Coronary artery (tissue), 2 donors: ENCODE measurements around the gene MSI2.

ENCODE experiments used
- DNase-seq: peaks from one replicate; pipeline ENCODE4 v3.0.0-alpha.2; 2017; ENCODE audit warnings: low spot score
- H3K27ac ChIP-seq, 2 donors: fragments of 200-600 bp; sonication (generic); one replicate each; pipeline ENCODE4 v1.5.1; 2016 to 2019
- H3K4me3 ChIP-seq: fragments of 200-600 bp; sonication (generic); 2 replicates; pipeline ENCODE4 v1.5.1; 2016; ENCODE audit warnings: mild to moderate bottlenecking, moderate library complexity
- CTCF ChIP-seq: fragments of 200-600 bp; sonication (generic); IDR thresholded peaks from one replicate; pipeline ENCODE4 v1.5.1; 2019; ENCODE audit warnings: antibody characterized with exemption

The MSI2 gene

DNA sequence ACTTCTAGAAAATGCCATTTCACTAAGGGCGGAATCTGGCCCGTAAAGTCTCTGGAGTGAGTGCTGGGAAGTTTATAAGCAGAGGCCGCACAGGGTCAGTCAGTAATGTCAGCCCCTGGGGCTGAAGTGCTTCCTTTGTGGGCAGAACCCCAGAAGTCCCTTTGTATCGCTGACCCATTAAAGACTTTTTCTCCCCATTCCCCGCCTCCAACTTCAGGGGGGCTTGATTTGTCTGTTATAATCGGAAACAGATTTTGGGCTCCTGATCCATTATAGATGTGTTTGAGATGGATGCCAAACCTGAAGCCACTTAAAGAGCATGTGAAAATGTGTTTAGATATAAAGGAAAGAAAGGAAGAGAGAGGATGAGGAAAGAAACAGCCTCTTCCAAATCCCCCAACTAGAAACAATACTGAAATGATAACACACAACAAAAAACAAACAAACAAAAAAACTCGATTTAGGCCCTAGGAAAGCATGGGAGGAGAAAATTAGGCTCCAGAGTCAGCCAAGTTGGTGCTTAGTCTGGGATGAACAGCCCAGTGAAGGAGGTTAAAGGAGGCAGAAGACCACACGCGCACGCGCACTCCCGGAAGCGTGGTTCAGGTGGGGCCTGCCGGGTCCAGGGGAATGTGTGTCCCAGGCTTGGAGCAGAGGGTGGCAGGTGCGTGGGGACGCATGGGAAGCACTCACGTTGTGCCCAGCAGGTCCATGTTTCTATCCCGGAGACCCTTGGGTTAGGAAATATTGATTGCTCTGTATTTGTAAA is 27.1 kb downstream of the MSI2 start:
- Histone ChIP-seq H3K4me3 (no peak overlapping the region), H3K27ac (no peak overlapping the region)
- DNase-seq, result no peak
- TF ChIP-seq CTCF, result no peak

GRCh38 chr17:57284583-57284982 is 28.3 kb downstream of the MSI2 start:
- no peak overlapping the region for H3K4me3 ChIP-seq
- H3K27ac ChIP-seq, result no peak overlapping the region
- no peak for TF ChIP-seq CTCF
- DNase-seq, result no peak

GRCh38 chr17:57284984-57285646 is 28.8 kb downstream of the MSI2 start:
- no peak overlapping the region for H3K27ac ChIP-seq
- no peak overlapping the region for H3K4me3 ChIP-seq
- DNase-seq, result no peak
- TF ChIP-seq CTCF, result no peak

- H3K4me3 ChIP-seq, result no peak overlapping the region
- no peak overlapping the region for H3K27ac ChIP-seq
- no peak for DNase-seq
- TF ChIP-seq CTCF, result no peak
Measured at GRCh38 chr17:57285701-57286100, 29.4 kb downstream of the MSI2 start.

DNA sequence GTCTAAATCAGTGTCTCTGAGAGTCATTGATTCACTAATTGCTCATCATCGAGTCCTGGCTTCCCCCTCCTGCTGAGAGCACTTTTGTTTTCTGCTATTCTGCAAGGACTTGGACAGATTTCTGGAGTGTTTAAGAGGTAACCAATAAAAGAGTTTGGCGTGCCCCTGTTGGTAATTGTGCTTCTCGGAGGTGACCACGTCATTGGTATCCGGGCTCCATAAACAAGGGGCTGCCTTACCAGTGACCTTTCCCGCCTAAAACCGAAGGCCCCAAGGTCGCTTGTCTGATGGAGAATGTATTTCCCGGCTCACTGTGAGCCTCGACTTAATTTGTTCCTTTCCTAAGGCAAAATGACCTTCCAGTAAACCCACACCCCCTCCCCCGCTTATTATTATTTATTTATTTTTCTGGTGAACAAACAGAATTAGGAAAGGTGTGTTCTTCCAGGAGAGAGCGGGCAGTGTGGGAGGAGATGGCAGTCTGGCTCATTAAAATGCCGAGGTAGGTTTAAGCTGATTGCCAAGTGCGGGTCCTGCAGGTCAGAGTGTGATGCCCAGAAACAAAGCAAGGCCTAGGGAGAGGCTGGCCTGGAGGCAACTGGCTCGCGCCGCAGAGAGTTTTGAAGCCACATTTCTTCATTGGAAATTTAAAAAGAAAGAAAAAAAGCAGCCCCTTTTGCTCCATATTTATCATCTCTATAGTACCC is 30.2 kb downstream of the MSI2 start:
- H3K27ac ChIP-seq, result no peak overlapping the region
- H3K4me3 ChIP-seq, result no peak overlapping the region
- no peak for TF ChIP-seq CTCF
- DNase-seq, result no peak

- no peak for DNase-seq
- H3K27ac ChIP-seq, result peak overlapping the region in 1 of 2 donors; percentile 45
- no peak for TF ChIP-seq CTCF
- no peak overlapping the region for H3K4me3 ChIP-seq
Measured at GRCh38 chr17:57288040-57288772, 31.9 kb downstream of the MSI2 start.
